ENCODE results near the gene STIM2.

DNA sequence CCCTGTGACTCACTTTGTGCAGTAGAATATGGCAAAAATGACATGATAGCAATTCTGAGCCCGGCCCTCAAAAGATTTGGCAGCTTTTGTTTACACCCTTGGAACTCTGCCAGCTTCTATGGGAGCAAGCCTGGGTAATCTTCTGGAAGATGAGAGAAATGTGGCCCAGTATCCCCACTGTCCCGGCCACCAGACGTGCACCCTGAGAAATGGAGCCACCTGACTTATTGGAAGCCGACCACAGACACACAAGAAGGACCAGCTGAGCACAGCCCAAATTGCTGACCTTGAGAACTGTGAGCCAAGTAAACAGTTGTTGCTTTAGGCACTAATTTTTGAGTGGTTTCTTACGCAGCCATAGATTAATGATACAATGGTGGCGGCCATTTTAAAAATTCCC, 197.0 kb downstream of the STIM2 start:
- TF ChIP-seq, protein P1, sequence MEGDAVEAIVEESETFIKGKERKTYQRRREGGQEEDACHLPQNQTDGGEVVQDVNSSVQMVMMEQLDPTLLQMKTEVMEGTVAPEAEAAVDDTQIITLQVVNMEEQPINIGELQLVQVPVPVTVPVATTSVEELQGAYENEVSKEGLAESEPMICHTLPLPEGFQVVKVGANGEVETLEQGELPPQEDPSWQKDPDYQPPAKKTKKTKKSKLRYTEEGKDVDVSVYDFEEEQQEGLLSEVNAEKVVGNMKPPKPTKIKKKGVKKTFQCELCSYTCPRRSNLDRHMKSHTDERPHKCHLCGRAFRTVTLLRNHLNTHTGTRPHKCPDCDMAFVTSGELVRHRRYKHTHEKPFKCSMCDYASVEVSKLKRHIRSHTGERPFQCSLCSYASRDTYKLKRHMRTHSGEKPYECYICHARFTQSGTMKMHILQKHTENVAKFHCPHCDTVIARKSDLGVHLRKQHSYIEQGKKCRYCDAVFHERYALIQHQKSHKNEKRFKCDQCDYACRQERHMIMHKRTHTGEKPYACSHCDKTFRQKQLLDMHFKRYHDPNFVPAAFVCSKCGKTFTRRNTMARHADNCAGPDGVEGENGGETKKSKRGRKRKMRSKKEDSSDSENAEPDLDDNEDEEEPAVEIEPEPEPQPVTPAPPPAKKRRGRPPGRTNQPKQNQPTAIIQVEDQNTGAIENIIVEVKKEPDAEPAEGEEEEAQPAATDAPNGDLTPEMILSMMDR (optimal IDR thresholded peaks at IDR 0.05 in 1 of 3, IDR thresholded peaks at IDR 0.05 in 1 of 3, conservative IDR thresholded peaks at IDR 0.05 in 1 of 3; ENCODE audit: extremely low read depth in 1 of 3, insufficient read depth in 2 of 3, low read length in 3 of 3), result no peak
- TF ChIP-seq EZH2 (IDR thresholded peaks at IDR 0.05; ENCODE audit: low read length), result no peak

Measured in keratinocyte (primary cell).